ENCODE measurements around the gene ST8SIA4.
"Not testable (repeated sequence)": the region's sequence is repeated elsewhere in the genome, so short reads cannot be mapped to it uniquely, and the experiment has no call there.

Gene ST8SIA4

DNA sequence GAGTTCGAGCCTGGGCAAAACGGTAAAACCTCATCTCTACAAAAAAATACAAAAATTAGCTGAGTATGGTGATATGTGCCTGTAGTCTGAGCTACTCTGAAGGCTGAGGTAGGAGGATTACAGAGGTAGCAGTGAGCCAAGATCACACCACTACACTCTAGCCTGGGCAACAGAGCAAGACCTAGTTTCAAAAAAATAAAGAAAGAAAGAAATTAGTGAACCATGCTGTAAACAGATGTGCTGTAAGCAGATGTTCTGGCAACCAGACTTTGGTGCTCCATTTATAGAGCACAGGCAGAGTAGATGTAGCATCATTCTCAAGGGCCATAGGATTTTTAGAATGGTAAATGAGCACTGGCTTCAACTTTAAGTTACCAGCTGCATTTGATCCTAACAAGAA is 115.4 kb downstream of the ST8SIA4 start:
- H4K91ac ChIP-seq (ENCODE audit: low read depth, low read length), result no peak overlapping the region
- DNase-seq, result no peak
- peaks cover 2% of the 10 kb centered on the region for H3K79me1 ChIP-seq (ENCODE audit: low read length)
- H2BK12ac ChIP-seq (ENCODE audit: low read length), result no peak overlapping the region
- peaks cover 4% of the 10 kb centered on the region for H3K9me3 ChIP-seq (ENCODE audit: insufficient read depth, low read depth, low read length)
- H2AFZ ChIP-seq (ENCODE audit: insufficient read depth, low read length, poor library complexity), result no peak overlapping the region
- no peak overlapping the region for H3K18ac ChIP-seq (ENCODE audit: low read length)
- H3K9ac ChIP-seq (ENCODE audit: low read length), result no peak overlapping the region
- no peak overlapping the region for H2AK5ac ChIP-seq (ENCODE audit: low read length)
- H3K36me3 ChIP-seq (ENCODE audit: control insufficient read depth in 1 of 2, insufficient read depth in 2 of 2, low read length in 2 of 2), result no peaks in the 10 kb centered on the region
- H2BK5ac ChIP-seq (ENCODE audit: low read depth, low read length, poor library complexity), result no peak overlapping the region
- H3K23ac ChIP-seq (ENCODE audit: low read length), result no peak overlapping the region
- no peak overlapping the region for H3K27ac ChIP-seq (ENCODE audit: low read depth, low read length)
- no peak overlapping the region for H3K4me3 ChIP-seq (ENCODE audit: low read depth, low read length)
- H3K79me2 ChIP-seq (ENCODE audit: control insufficient read depth, insufficient read depth, low read length, poor library complexity), result no peaks in the 10 kb centered on the region
- H3K4me1 ChIP-seq (ENCODE audit: control insufficient read depth in 1 of 2, insufficient read depth in 2 of 2, low read length in 2 of 2), result peaks cover 0 to 6% of the 10 kb centered on the region in 2 experiments
- no peak overlapping the region for H4K12ac ChIP-seq (ENCODE audit: low read depth, low read length)
- no peak overlapping the region for H3K4me2 ChIP-seq (ENCODE audit: low read length)
- no CpG with 5 or more reads among the region's 2 CpGs for whole genome bisulfite sequencing (ENCODE audit: extremely low coverage, insufficient coverage, insufficient read length)
- no peak overlapping the region for H3K14ac ChIP-seq (ENCODE audit: low read length)
- no peak overlapping the region for H3K4ac ChIP-seq (ENCODE audit: low read depth, low read length)
- H2BK120ac ChIP-seq (ENCODE audit: insufficient read depth, low read length, poor library complexity), result no peak overlapping the region
- H4K8ac ChIP-seq (ENCODE audit: low read depth, low read length), result no peak overlapping the region
- H3K27me3 ChIP-seq (ENCODE audit: insufficient read depth, low read length), result no peaks in the 10 kb centered on the region

DNA sequence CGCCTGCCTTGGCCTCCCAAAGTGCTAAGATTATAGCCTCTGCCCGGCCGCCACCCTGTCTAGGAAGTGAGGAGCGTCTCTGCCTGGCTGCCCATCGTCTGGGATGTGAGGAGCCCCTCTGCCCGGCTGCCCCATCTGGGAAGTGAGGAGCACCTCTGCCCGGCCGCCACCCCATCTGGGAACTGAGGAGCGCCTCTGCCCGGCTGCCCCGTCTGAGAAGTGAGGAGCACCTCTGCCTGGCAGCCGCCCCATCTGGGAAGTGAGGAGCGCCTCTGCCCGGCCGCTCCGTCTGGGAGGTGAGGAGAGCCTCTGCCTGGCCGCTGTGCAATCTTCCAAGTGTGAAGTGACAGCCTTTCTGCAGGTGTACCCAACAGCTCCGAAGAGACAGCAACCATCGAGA is 117.5 kb downstream of the ST8SIA4 start:
- not testable (repeated sequence) for H3K4me1 ChIP-seq (ENCODE audit: control insufficient read depth in 1 of 2, insufficient read depth in 2 of 2, low read length in 2 of 2); H2AK5ac ChIP-seq (ENCODE audit: low read length); H2AFZ ChIP-seq (ENCODE audit: insufficient read depth, low read length, poor library complexity); H3K4ac ChIP-seq (ENCODE audit: low read depth, low read length); H3K14ac ChIP-seq (ENCODE audit: low read length); H4K8ac ChIP-seq (ENCODE audit: low read depth, low read length); H3K79me1 ChIP-seq (ENCODE audit: low read length); DNase-seq; H2BK12ac ChIP-seq (ENCODE audit: low read length); H3K4me2 ChIP-seq (ENCODE audit: low read length); H4K12ac ChIP-seq (ENCODE audit: low read depth, low read length); H3K9me3 ChIP-seq (ENCODE audit: insufficient read depth, low read depth, low read length); H3K18ac ChIP-seq (ENCODE audit: low read length); H2BK120ac ChIP-seq (ENCODE audit: insufficient read depth, low read length, poor library complexity); H3K79me2 ChIP-seq (ENCODE audit: control insufficient read depth, insufficient read depth, low read length, poor library complexity); H3K27ac ChIP-seq (ENCODE audit: low read depth, low read length); H3K4me3 ChIP-seq (ENCODE audit: low read depth, low read length); H2BK5ac ChIP-seq (ENCODE audit: low read depth, low read length, poor library complexity); H4K91ac ChIP-seq (ENCODE audit: low read depth, low read length); H3K23ac ChIP-seq (ENCODE audit: low read length); H3K36me3 ChIP-seq (ENCODE audit: control insufficient read depth in 1 of 2, insufficient read depth in 2 of 2, low read length in 2 of 2); H3K27me3 ChIP-seq (ENCODE audit: insufficient read depth, low read length); H3K9ac ChIP-seq (ENCODE audit: low read length)
- no CpG with 5 or more reads among the region's 19 CpGs for WGBS (ENCODE audit: extremely low coverage, insufficient coverage, insufficient read length)

DNA sequence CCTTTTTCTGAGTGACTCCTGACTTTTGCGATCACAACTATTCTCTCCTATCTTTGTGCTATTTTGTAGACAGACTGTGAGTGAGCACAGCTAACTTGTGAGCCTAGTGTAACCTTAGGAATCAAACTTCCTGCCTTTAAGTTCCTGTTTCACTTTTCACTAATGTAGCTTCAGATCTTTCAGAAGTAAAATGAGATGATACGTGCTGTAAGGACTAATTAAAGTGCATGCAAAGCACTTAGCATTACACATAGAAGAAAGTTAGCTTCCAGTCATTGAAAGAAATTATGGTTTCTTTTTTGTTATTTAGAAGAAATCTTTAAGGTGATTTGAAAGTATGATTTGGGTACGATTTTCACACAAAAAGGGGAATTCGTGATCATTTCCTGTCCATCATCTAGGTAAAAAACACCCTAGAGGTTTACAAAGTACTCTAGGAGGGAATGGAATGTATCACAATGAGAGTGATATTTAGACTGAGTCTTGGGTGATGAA is 122.7 kb downstream of the ST8SIA4 start:
- H4K12ac ChIP-seq (ENCODE audit: low read depth, low read length), result no peak overlapping the region
- no peak overlapping the region for H3K18ac ChIP-seq (ENCODE audit: low read length)
- H4K8ac ChIP-seq (ENCODE audit: low read depth, low read length), result no peak overlapping the region
- H2BK12ac ChIP-seq (ENCODE audit: low read length), result no peak overlapping the region
- H3K36me3 ChIP-seq (ENCODE audit: control insufficient read depth in 1 of 2, insufficient read depth in 2 of 2, low read length in 2 of 2), result no peaks in the 10 kb centered on the region
- no peak overlapping the region for H2BK120ac ChIP-seq (ENCODE audit: insufficient read depth, low read length, poor library complexity)
- no CpG with 5 or more reads among the region's 4 CpGs for WGBS (ENCODE audit: extremely low coverage, insufficient coverage, insufficient read length)
- peaks cover 2% of the 10 kb centered on the region for H3K79me1 ChIP-seq (ENCODE audit: low read length)
- H3K79me2 ChIP-seq (ENCODE audit: control insufficient read depth, insufficient read depth, low read length, poor library complexity), result no peaks in the 10 kb centered on the region
- no peak overlapping the region for H3K9ac ChIP-seq (ENCODE audit: low read length)
- no peak overlapping the region for H4K91ac ChIP-seq (ENCODE audit: low read depth, low read length)
- no peak overlapping the region for H3K4me3 ChIP-seq (ENCODE audit: low read depth, low read length)
- H3K4me1 ChIP-seq (ENCODE audit: control insufficient read depth in 1 of 2, insufficient read depth in 2 of 2, low read length in 2 of 2), result no peaks in the 10 kb centered on the region
- H2AK5ac ChIP-seq (ENCODE audit: low read length), result no peak overlapping the region
- H3K27ac ChIP-seq (ENCODE audit: low read depth, low read length), result no peak overlapping the region
- DNase-seq, result no peak
- H3K27me3 ChIP-seq (ENCODE audit: insufficient read depth, low read length), result no peaks in the 10 kb centered on the region
- H3K4me2 ChIP-seq (ENCODE audit: low read length), result no peak overlapping the region
- no peak overlapping the region for H2BK5ac ChIP-seq (ENCODE audit: low read depth, low read length, poor library complexity)
- no peak overlapping the region for H2AFZ ChIP-seq (ENCODE audit: insufficient read depth, low read length, poor library complexity)
- H3K9me3 ChIP-seq (ENCODE audit: insufficient read depth, low read depth, low read length), result peaks cover 4% of the 10 kb centered on the region
- no peak overlapping the region for H3K4ac ChIP-seq (ENCODE audit: low read depth, low read length)
- no peak overlapping the region for H3K23ac ChIP-seq (ENCODE audit: low read length)
- H3K14ac ChIP-seq (ENCODE audit: low read length), result no peak overlapping the region

DNA sequence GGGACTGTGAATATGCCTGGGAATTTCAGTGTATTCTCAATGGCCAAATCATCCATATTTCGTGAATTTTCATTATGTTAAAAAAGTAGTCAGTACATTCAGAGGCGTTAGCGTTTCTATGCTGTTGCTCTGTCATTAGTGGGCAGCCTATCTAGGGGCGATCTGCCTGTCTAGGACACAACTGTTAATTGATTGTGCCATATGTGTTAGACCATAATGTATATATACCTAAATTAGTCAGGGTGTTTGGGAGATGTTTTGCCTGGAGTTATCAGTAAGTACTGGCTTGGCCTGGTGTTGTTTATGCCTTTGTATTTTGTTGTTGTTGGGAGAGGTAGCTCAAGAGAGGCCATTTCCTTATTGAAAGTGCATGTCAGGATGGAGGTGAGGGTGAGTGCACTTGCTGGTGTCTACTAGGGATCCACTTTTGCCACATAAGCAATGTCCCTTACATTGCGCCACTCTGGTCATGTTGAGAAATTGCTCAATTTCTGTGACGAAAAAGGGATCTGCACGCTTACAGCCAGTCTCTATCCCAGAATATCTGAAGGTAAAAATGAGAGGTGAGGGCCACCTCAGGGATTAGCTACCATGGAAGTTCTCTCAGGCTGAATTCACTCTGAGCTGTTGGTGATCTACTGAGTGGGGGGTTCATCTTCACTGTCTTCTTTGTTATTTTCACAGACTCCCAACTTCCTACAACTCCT is 123.3 kb downstream of the ST8SIA4 start:
- Histone ChIP-seq H2BK5ac (ENCODE audit: low read depth, low read length, poor library complexity) (no peak overlapping the region), H2AK5ac (ENCODE audit: low read length) (no peak overlapping the region), H4K8ac (ENCODE audit: low read depth, low read length) (no peak overlapping the region), H3K79me2 (ENCODE audit: control insufficient read depth, insufficient read depth, low read length, poor library complexity) (no peaks in the 10 kb centered on the region), H3K4ac (ENCODE audit: low read depth, low read length) (no peak overlapping the region), H3K14ac (ENCODE audit: low read length) (no peak overlapping the region), H3K4me2 (ENCODE audit: low read length) (no peak overlapping the region), H3K18ac (ENCODE audit: low read length) (no peak overlapping the region), H3K79me1 (ENCODE audit: low read length) (peaks cover 2% of the 10 kb centered on the region), H3K4me1 (ENCODE audit: control insufficient read depth in 1 of 2, insufficient read depth in 2 of 2, low read length in 2 of 2) (no peaks in the 10 kb centered on the region), H4K91ac (ENCODE audit: low read depth, low read length) (no peak overlapping the region), H4K12ac (ENCODE audit: low read depth, low read length) (no peak overlapping the region), H3K27ac (ENCODE audit: low read depth, low read length) (no peak overlapping the region), H2AFZ (ENCODE audit: insufficient read depth, low read length, poor library complexity) (no peak overlapping the region), H2BK12ac (ENCODE audit: low read length) (no peak overlapping the region), H3K4me3 (ENCODE audit: low read depth, low read length) (no peak overlapping the region), H2BK120ac (ENCODE audit: insufficient read depth, low read length, poor library complexity) (no peak overlapping the region), H3K9ac (ENCODE audit: low read length) (no peak overlapping the region), H3K36me3 (ENCODE audit: control insufficient read depth in 1 of 2, insufficient read depth in 2 of 2, low read length in 2 of 2) (no peaks in the 10 kb centered on the region), H3K23ac (ENCODE audit: low read length) (no peak overlapping the region), H3K9me3 (ENCODE audit: insufficient read depth, low read depth, low read length) (no peaks in the 10 kb centered on the region), H3K27me3 (ENCODE audit: insufficient read depth, low read length) (no peaks in the 10 kb centered on the region)
- WGBS (ENCODE audit: extremely low coverage, insufficient coverage, insufficient read length), result no CpG with 5 or more reads among the region's 7 CpGs
- DNase-seq, result peak in 1 of 2 donors; percentile 56

All from trophoblast cell (in vitro differentiated cells and primary cell).